Superior temporal gyrus (tissue), 1 donor: ENCODE measurements around the gene NLGN1.
A peak's percentile ranks its signal among the peaks of the same experiment; 100 is the strongest.

Experiments
- DNase-seq: peaks from one replicate; pipeline ENCODE4 v3.0.0-alpha.2; 2016; ENCODE audit errors: extremely low spot score

The NLGN1 gene

GRCh38 chr3:174083706-174084105 lies 686.2 kb downstream of the NLGN1 start:
- no peak for DNase-seq

GRCh38 chr3:174089592-174089991 lies 692.0 kb downstream of the NLGN1 start:
- DNase-seq = no peak

GRCh38 chr3:174094669-174095068 lies 697.1 kb downstream of the NLGN1 start:
- DNase-seq = no peak

GRCh38 chr3:174097686-174098085 lies 700.1 kb downstream of the NLGN1 start:
- no peak for DNase-seq

DNA sequence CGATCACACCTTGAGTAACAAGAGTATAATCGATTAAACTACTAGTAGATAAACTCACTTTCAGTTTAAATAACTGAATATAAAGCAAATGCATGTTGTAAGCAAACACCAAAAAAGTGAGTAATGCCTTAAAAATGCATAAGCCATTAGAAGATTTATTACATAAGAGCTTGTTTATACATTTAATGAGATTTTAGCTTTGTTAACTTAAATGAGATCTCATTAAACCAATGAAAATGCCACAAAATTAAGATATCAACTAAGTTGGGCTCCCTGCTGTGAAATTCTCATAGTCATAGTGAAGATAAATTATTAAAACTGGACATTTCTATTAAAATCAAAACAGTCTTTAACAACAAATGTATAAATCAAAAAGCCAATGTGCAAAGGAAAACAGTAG lies 701.2 kb downstream of the NLGN1 start:
- no peak for DNase-seq

DNA sequence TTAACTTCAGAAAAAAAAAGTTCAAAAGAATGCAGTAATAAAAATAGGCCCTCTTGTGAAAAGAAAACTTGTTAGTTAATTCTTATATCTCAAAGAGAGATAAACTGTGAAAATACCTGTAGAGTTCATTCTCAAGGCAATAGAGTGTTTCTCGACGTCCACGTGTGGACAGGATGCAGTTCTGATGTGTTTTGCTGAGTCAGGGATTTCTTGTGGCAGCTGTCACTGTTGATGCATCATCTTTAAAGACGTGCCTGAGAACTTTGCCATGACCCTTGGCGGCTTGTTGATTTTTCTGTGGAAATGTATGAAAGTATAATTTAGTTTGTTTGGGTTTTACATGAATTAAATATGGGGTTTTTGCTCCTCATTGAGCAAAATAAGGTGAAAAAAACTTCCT lies 702.2 kb downstream of the NLGN1 start:
- DNase-seq = no peak

DNA sequence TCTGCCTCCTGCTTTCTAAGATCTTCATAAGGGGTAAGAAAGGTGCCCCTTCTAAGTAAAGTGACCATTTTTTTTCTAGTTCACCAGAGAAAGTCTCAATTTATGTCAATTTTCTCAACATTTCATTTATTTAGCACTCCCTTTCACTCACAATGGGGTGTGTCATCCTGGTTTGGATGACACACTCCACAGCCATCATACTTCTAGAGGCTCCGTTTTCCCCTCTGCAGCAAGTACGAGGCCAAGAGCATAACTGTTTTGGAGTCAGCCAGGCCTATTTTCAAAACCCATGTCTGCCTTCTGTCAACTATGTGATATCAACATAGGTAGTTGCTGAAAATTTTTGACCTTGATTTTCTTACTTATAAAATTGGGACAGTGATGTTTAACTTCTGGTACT lies 703.2 kb downstream of the NLGN1 start:
- DNase-seq = no peak

GRCh38 chr3:174101244-174101643 lies 703.7 kb downstream of the NLGN1 start:
- no peak for DNase-seq

- DNase-seq = no peak
Measured at GRCh38 chr3:174102274-174102673, 704.7 kb downstream of the NLGN1 start.

DNA sequence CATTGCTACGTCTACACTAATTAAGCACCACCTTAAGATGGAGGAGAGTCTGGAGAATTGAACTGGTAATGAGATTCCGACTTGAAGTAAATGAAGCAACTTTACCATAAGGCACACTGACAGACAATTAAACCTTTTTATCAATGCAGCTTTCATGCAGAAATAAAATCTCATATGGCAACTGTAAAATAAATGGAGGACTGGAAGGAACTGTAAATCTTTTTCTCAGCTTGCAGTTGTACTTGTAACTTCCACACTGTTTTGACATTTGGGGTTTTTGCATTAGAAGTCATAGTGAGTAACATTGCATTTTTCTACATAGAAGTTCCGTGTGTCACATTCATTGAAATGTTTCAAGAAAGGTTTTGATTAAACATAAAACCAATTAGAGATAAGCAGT lies 705.3 kb downstream of the NLGN1 start:
- DNase-seq = no peak

DNA sequence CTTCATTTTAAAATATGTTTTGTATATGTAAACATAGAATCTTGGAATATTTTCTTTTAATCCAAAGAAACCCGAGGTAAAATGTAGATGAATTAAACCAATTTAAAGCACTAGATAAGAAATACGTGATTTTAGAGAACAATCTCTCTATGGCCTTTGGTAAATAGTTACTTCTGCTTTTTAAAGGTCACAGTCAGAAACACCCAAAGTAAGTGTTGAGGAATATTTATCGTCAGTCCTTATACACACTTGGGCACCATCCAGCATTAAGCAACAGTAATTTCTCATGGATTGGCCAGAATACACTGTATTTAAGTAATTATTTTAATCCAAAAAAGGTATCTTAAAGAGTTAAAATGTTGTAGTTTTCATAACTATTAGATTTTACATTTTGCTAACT lies 713.2 kb downstream of the NLGN1 start:
- DNase-seq = no peak

- DNase-seq = no peak
Measured at GRCh38 chr3:174111776-174112175, 714.2 kb downstream of the NLGN1 start.

DNA sequence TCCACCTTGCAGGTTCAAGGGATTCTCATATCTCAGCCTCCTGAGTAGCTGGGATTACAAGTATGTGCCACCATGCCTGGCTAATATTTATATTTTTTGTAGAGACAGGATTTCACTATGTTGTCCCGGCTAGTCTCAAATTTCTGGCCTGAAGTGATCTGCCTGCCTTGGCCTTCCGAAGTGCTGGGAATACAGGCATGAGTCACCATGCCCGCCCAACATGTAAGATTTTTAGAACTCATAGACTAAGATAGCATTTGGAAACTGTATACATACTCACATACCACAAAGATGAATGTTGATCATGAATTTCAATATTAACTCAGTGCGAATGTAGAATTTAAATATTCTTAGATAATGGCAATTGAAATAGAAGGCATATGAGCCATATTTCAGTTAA lies 718.9 kb downstream of the NLGN1 start:
- no peak for DNase-seq

DNA sequence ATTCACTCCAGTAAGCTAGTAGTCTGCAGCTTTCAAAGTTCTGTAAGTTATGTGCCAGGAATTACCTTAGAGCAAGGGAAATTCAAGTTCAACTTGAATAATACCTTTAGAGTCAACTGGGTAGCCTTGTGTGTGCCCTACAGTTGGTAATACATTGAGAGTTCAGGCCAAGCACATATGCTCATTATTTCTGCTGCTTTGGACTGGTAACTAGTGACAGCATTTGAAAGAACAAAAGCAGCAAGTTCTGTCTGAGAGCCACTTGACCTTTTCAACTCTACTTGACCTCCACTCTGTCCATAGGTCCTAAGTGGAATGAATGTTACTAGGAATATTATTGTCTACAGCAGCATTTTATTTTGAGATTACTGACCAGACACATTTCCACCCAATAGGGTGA lies 723.5 kb downstream of the NLGN1 start:
- no peak for DNase-seq

- no peak for DNase-seq
Measured at GRCh38 chr3:174122411-174122810, 724.9 kb downstream of the NLGN1 start.

GRCh38 chr3:174125267-174125824 lies 727.8 kb downstream of the NLGN1 start:
- peak; percentile 29 for DNase-seq

GRCh38 chr3:174126990-174127758 lies 729.6 kb downstream of the NLGN1 start:
- no peak for DNase-seq

DNA sequence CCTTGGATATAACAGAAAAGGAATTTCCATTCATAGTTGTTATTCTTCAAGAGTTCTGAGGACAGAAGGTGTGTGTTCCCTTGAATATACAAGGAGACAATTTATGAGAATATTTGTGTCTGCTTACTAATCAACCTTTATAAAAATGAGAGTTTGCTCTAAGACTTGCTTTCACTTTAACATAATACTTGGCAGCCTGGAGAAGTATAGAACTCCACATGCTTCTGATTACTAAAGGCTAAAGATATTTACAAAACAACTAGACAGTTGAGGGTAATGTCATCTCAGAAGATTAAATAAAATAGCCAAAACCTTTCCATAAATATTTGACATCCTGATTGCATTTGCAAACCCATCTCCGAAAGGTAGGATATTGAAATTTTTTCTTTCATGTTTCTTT lies 734.5 kb downstream of the NLGN1 start:
- DNase-seq = no peak

GRCh38 chr3:174132421-174133042 lies 735.0 kb downstream of the NLGN1 start:
- no peak for DNase-seq

- no peak for DNase-seq
Measured at GRCh38 chr3:174146008-174146407, 748.5 kb downstream of the NLGN1 start.

- DNase-seq = peak; percentile 57
Measured at GRCh38 chr3:174147798-174148197, 750.3 kb downstream of the NLGN1 start.

- no peak for DNase-seq
Measured at GRCh38 chr3:174153871-174154270, 756.3 kb downstream of the NLGN1 start.

DNA sequence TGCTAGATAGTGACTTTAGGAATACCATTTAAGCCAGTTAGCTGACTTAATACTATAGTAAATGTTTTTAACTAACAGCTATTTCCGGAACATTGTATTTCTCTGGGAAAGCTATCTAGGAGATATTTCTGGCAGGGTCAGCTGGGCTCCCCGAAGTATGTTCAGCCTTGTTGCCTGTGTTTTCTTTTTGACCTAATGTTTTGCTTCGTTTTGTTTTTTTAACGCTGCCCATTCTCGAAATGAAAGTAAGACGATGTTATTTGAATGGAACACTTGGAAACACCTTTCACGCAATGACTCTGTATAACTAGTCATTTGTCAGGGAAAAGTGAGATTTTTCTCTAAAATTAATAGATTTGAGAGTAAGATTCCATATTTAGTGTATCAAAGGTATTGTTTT lies 758.7 kb downstream of the NLGN1 start:
- DNase-seq = no peak
